ENCODE results near the gene OXCT2. TPM values are rescaled to one million over a fixed set of nuclear protein-coding genes. Genes with fewer than 3 reads are reported as not detected.
"Not testable (repeated sequence)": the region's sequence is repeated elsewhere in the genome, so short reads cannot be mapped to it uniquely, and the experiment has no call there.

OXCT2 gene
- polyA plus RNA-seq, 1 of the 3 experiments (the other 2 are of a cell fraction): 0.44 TPM

GRCh38 chr1:39788426-39788757, 17.2 kb upstream of the OXCT2 start:
- H3K9me2 ChIP-seq: no peaks in the 10 kb centered on the region
- H3K27me3 ChIP-seq (ENCODE audit: insufficient read depth): peaks cover 16% of the 10 kb centered on the region
- H3K36me3 ChIP-seq (replicated peaks in 1 of 2; ENCODE audit: control insufficient read depth in 1 of 2, insufficient read depth in 2 of 2, low read length in 1 of 2): no peaks in the 10 kb centered on the region
- no peak overlapping the region; a peak in 1 of 4 replicates for H3K27ac ChIP-seq (ENCODE audit: low read depth in 2 of 2, low read length in 1 of 2)
- TF ChIP-seq TCF12 (IDR thresholded peaks at IDR 0.05) (no peak), JUND (IDR thresholded peaks at IDR 0.05) (no peak), NFIC (IDR thresholded peaks at IDR 0.05; ENCODE audit: borderline replicate concordance) (no peak), EZH2phosphoT487 (IDR thresholded peaks at IDR 0.05; ENCODE audit: borderline replicate concordance, low read depth) (no peak), POLR2AphosphoS5 (IDR thresholded peaks at IDR 0.05; ENCODE audit: low read depth, low read length) (no peak), EP300 (IDR thresholded peaks at IDR 0.05; ENCODE audit: borderline replicate concordance in 1 of 2, low read depth in 1 of 2, low read length in 1 of 2) (no peak), IRF3 (IDR thresholded peaks at IDR 0.05; ENCODE audit: low read depth, low read length) (no peak), USF2 (IDR thresholded peaks at IDR 0.05; ENCODE audit: borderline replicate concordance, low read depth, low read length) (no peak), REST (IDR thresholded peaks at IDR 0.05; ENCODE audit: low read depth, low read length) (no peak), SMC3 (IDR thresholded peaks at IDR 0.05; ENCODE audit: low read depth, low read length) (no peak), GATA2 (CRISPR knock-in tag; IDR thresholded peaks at IDR 0.05) (no peak), PBX3 (IDR thresholded peaks at IDR 0.05) (no peak), TEAD4 (IDR thresholded peaks at IDR 0.05; ENCODE audit: borderline replicate concordance, insufficient read depth) (no peak), SIN3A (IDR thresholded peaks at IDR 0.05; ENCODE audit: borderline replicate concordance, low read depth, low read length) (no peak), CHD2 (IDR thresholded peaks at IDR 0.05; ENCODE audit: low read length, partially characterized antibody) (no peak), USF1 (IDR thresholded peaks at IDR 0.05; ENCODE audit: borderline replicate concordance, low read depth) (no peak), RFX5 (IDR thresholded peaks at IDR 0.05; ENCODE audit: low read length) (no peak)
- peaks cover 0 to 5% of the 10 kb centered on the region in 2 experiments; a peak in 1 of 4 replicates for H3K4me1 ChIP-seq (ENCODE audit: control insufficient read depth in 1 of 2, insufficient read depth in 2 of 2, low read depth in 1 of 2, low read length in 1 of 2)
- H3K79me2 ChIP-seq (ENCODE audit: insufficient read depth): no peaks in the 10 kb centered on the region
- no peaks in the 10 kb centered on the region for H3F3A ChIP-seq (replicated peaks; ENCODE audit: insufficient read depth)
- H4K20me1 ChIP-seq (ENCODE audit: insufficient read depth): no peaks in the 10 kb centered on the region
- H2AFZ ChIP-seq (ENCODE audit: low read depth): no peak overlapping the region
- CTCF ChIA-PET: interaction anchor here (1.2 kb wide), 1 partner anchor 10 kb away, joined by 4 read pairs; no protein-coding TSS in a partner anchor
- POLR2A ChIA-PET: no interaction called here
- WGBS (ENCODE audit: low lambda C conversion rate): 3% methylated on average over 6 of the region's 51 CpGs
- no peak overlapping the region for H3K9ac ChIP-seq
- peak overlapping the region in 1 of 2 experiments; percentile 47; a peak in 2 of 4 replicates for H3K4me3 ChIP-seq (ENCODE audit: low read depth in 2 of 2, low read length in 1 of 2)
- H3K9me3 ChIP-seq: no peaks in the 10 kb centered on the region
- no peak overlapping the region for H3K4me2 ChIP-seq
- peak; percentile 77 for DNase-seq

- 13% methylated on average over 35 of the region's 55 CpGs for WGBS (ENCODE audit: low lambda C conversion rate)
- peak overlapping the region in 1 of 2 experiments; percentile 47; a peak in 1 of 4 replicates for H3K4me3 ChIP-seq (ENCODE audit: low read depth in 2 of 2, low read length in 1 of 2)
- H4K20me1 ChIP-seq (ENCODE audit: insufficient read depth); H2AFZ ChIP-seq (ENCODE audit: low read depth); H3F3A ChIP-seq (replicated peaks; ENCODE audit: insufficient read depth); H3K36me3 ChIP-seq (replicated peaks in 1 of 2; ENCODE audit: control insufficient read depth in 1 of 2, insufficient read depth in 2 of 2, low read length in 1 of 2); H3K9ac ChIP-seq; POLR2A ChIA-PET; H3K4me2 ChIP-seq; H3K9me2 ChIP-seq; CTCF ChIA-PET; H3K9me3 ChIP-seq; H3K27ac ChIP-seq (ENCODE audit: low read depth in 2 of 2, low read length in 1 of 2); H3K79me2 ChIP-seq (ENCODE audit: insufficient read depth); H3K4me1 ChIP-seq (ENCODE audit: control insufficient read depth in 1 of 2, insufficient read depth in 2 of 2, low read depth in 1 of 2, low read length in 1 of 2): not testable (repeated sequence)
- peak; percentile 54 for DNase-seq
- H3K27me3 ChIP-seq (ENCODE audit: insufficient read depth): peaks cover 20% of the 10 kb centered on the region
Observed at GRCh38 chr1:39787964-39788363, 16.8 kb upstream of the OXCT2 start.
